Stimulated activated CD4-positive, alpha-beta T cell treated with anti-CD3 and anti-CD28 coated beads, Interleukin-1b, Interleukin-23, amount 100 ng/mL, for 1 hour (primary cell): ENCODE results near the gene NUP93.
"Not testable (repeated sequence)": the region's sequence is repeated elsewhere in the genome, so short reads cannot be mapped to it uniquely, and the experiment has no call there.

Experiments
- DNase-seq, 2 donors: peaks; one replicate each; pipeline ENCODE4 v3.0.0-alpha.2; 2020; ENCODE audit warnings: low read depth in 2 of 2

NUP93 gene

GRCh38 chr16:56709443-56710040 is 20.4 kb upstream of the NUP93 start:
- no peak for DNase-seq

GRCh38 chr16:56710181-56710737 is 19.7 kb upstream of the NUP93 start:
- DNase-seq, result no peak

GRCh38 chr16:56711862-56712261 is 18.1 kb upstream of the NUP93 start:
- no peak for DNase-seq

- no peak for DNase-seq
These were observed 16.1 kb upstream of the NUP93 start for GRCh38 chr16:56713794-56714193.

- no peak for DNase-seq
These were observed 14.8 kb upstream of the NUP93 start for GRCh38 chr16:56715126-56715525.

GRCh38 chr16:56716761-56717160 is 13.2 kb upstream of the NUP93 start:
- DNase-seq, result no peak

GRCh38 chr16:56717532-56717931 is 12.4 kb upstream of the NUP93 start:
- not testable (repeated sequence) for DNase-seq

- DNase-seq, result no peak
These were observed 7.6 kb upstream of the NUP93 start for GRCh38 chr16:56722200-56722842.

GRCh38 chr16:56724191-56724590 is 5.7 kb upstream of the NUP93 start:
- DNase-seq, result no peak

GRCh38 chr16:56726283-56726682 is 3.6 kb upstream of the NUP93 start:
- DNase-seq, result no peak

- DNase-seq, result no peak
These were observed 3.0 kb upstream of the NUP93 start for GRCh38 chr16:56726926-56727325.

- no peak for DNase-seq
These were observed 1.9 kb upstream of the NUP93 start for GRCh38 chr16:56728027-56728426.

- no peak for DNase-seq
These were observed 772 bp upstream of the NUP93 start for GRCh38 chr16:56728980-56729734.

GRCh38 chr16:56732366-56732765 is 2.4 kb downstream of the NUP93 start:
- DNase-seq, result no peak

GRCh38 chr16:56732832-56733231 is 2.9 kb downstream of the NUP93 start:
- no peak for DNase-seq

- no peak for DNase-seq
These were observed 4.5 kb downstream of the NUP93 start for GRCh38 chr16:56734429-56734828.

GRCh38 chr16:56736476-56736875 is 6.5 kb downstream of the NUP93 start:
- DNase-seq, result no peak

GRCh38 chr16:56737539-56737938 is 7.6 kb downstream of the NUP93 start:
- DNase-seq, result no peak

GRCh38 chr16:56738221-56738620 is 8.3 kb downstream of the NUP93 start:
- no peak for DNase-seq

- DNase-seq, result not testable (repeated sequence)
These were observed 9.4 kb downstream of the NUP93 start for GRCh38 chr16:56739378-56739777.

GRCh38 chr16:56741399-56741798 is 11.5 kb downstream of the NUP93 start:
- DNase-seq, result no peak

GRCh38 chr16:56742030-56742984 is 12.4 kb downstream of the NUP93 start:
- no peak for DNase-seq
